GM12874 (cell line): ENCODE measurements around the gene METTL27.

Source experiments
- CTCF ChIP-seq: IDR thresholded peaks from 2 replicates; pipeline ENCODE4 v1.5.1; 2011; ENCODE audit warnings: low read depth, mild to moderate bottlenecking, control low read depth, low read length, moderate library complexity; ENCODE audit not compliant: insufficient read depth

Gene METTL27

GRCh38 chr7:73831834-73832651 is 10.3 kb downstream of the METTL27 start:
- no peak for TF ChIP-seq CTCF

- TF ChIP-seq CTCF, result no peak
These were observed 10.8 kb downstream of the METTL27 start for GRCh38 chr7:73831584-73831833.

- no peak for TF ChIP-seq CTCF
These were observed 11.4 kb downstream of the METTL27 start, which contains the start of gene CLDN4 for GRCh38 chr7:73830681-73831583. Gene CLDN4, plus strand, starts transcription at chr7:73830996. Its CDS starts 206 bp downstream, at chr7:73831202.

- TF ChIP-seq CTCF, result no peak
These were observed 12.2 kb downstream of the METTL27 start for GRCh38 chr7:73829921-73830680.

GRCh38 chr7:73829505-73829904 is 12.8 kb downstream of the METTL27 start:
- no peak for TF ChIP-seq CTCF

GRCh38 chr7:73828972-73829371 is 13.3 kb downstream of the METTL27 start:
- TF ChIP-seq CTCF, result no peak
